Hepatocyte (in vitro differentiated cells): ENCODE measurements around the gene HEBP2.

Experiments used
- EZH2 ChIP-seq: fragments of 200-600 bp; sonication (generic); IDR thresholded peaks from 2 replicates; pipeline ENCODE4 v1.6.1; 2016; ENCODE audit warnings: antibody characterized with exemption, mild to moderate bottlenecking, borderline replicate concordance
- TF ChIP-seq, protein P1 (sequence below): fragments of 200-600 bp; sonication (generic); IDR thresholded peaks from 2 replicates; pipeline ENCODE4 v1.5.1; 2016; ENCODE audit warnings: antibody characterized with exemption, mild to moderate bottlenecking; ENCODE audit not compliant: poor library complexity

GRCh38 chr6:138467901-138468300 lies 63.9 kb downstream of the HEBP2 start:
- TF ChIP-seq, protein P1, sequence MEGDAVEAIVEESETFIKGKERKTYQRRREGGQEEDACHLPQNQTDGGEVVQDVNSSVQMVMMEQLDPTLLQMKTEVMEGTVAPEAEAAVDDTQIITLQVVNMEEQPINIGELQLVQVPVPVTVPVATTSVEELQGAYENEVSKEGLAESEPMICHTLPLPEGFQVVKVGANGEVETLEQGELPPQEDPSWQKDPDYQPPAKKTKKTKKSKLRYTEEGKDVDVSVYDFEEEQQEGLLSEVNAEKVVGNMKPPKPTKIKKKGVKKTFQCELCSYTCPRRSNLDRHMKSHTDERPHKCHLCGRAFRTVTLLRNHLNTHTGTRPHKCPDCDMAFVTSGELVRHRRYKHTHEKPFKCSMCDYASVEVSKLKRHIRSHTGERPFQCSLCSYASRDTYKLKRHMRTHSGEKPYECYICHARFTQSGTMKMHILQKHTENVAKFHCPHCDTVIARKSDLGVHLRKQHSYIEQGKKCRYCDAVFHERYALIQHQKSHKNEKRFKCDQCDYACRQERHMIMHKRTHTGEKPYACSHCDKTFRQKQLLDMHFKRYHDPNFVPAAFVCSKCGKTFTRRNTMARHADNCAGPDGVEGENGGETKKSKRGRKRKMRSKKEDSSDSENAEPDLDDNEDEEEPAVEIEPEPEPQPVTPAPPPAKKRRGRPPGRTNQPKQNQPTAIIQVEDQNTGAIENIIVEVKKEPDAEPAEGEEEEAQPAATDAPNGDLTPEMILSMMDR = no peak
- TF ChIP-seq EZH2 = no peak
